GM10266 (cell line): Measurements from ENCODE around the gene CARD11.
"Not testable (repeated sequence)": the region's sequence is repeated elsewhere in the genome, so short reads cannot be mapped to it uniquely, and the experiment has no call there.

Experiments used
- DNase-seq: peaks from one replicate; pipeline ENCODE4 v3.0.0; 2012; ENCODE audit errors: extremely low spot score
- TF ChIP-seq, protein P1 (sequence below): IDR thresholded peaks from 2 replicates; pipeline ENCODE4 v1.5.1; 2012; ENCODE audit warnings: mild to moderate bottlenecking, low read depth; ENCODE audit not compliant: control insufficient read depth, insufficient read depth; ENCODE audit errors: missing control alignments

Gene CARD11

DNA sequence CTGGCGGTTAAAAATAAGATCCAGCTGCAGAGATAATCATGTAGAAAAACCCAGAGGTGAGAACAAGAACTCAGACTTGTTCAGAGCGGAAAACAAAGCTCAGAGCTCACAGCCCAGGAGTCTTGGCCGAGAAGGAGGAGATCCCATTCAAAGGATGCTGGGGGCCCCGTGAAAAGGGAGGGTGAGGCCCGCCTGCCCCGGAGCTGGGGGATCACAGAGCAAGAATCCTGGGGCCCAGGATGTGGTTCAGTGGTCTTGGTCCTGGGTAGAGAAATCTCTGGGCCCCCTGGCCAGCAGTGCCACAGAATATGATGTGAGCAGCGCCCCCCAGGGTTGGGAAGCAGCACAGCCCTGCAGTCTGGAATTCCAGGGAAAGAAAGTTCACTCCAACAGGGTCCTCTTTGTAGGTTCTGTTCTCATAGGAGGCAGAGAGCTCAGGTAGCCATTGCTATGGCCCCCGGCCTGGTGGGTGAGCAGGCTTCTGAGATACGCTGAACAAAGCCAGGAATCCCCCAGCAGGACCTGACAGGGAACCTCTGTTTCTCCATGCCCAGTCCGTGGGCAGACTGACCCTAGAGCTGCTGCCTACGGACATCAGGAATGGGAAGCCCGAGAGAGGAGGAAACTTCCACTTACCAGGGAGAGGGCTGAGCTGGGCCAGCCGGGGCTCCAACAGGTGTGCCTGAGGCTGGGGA lies 121.9 kb downstream of the CARD11 start:
- no peak for DNase-seq
- TF ChIP-seq, protein P1, sequence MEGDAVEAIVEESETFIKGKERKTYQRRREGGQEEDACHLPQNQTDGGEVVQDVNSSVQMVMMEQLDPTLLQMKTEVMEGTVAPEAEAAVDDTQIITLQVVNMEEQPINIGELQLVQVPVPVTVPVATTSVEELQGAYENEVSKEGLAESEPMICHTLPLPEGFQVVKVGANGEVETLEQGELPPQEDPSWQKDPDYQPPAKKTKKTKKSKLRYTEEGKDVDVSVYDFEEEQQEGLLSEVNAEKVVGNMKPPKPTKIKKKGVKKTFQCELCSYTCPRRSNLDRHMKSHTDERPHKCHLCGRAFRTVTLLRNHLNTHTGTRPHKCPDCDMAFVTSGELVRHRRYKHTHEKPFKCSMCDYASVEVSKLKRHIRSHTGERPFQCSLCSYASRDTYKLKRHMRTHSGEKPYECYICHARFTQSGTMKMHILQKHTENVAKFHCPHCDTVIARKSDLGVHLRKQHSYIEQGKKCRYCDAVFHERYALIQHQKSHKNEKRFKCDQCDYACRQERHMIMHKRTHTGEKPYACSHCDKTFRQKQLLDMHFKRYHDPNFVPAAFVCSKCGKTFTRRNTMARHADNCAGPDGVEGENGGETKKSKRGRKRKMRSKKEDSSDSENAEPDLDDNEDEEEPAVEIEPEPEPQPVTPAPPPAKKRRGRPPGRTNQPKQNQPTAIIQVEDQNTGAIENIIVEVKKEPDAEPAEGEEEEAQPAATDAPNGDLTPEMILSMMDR, result no peak

DNA sequence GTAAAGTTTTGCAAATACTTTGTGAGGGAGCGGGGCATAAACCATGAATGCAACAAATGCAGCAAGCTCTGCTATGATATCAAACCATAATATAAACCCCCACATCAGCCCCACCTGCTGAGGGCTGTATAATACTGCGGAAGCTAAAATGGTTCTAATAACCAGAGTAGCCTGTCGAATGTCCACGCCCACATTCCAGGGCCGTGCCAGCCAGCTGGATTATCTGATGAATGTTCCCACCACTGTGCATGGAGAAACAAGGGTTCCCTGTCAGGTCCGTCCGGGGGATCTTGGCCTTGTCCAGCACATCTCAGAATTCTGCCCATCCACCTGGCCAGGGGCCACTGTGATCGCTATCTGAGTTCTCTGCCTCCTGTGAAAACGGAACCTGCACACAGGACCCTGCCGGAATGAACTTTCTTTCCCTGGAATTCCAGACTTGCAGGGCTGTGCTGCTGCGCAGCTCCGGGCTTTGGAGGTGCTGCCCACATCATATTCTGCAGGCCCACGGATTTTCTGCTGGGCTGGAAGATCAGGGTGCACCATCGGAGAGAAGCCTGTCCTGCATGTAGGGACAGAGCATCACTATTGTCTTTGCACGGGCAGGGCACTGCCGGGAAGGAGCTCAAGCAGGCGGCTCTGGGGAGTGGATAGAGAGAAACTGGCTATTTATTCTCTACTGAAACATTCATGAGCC lies 122.6 kb downstream of the CARD11 start:
- DNase-seq, result no peak
- TF ChIP-seq, protein P1, result no peak

DNA sequence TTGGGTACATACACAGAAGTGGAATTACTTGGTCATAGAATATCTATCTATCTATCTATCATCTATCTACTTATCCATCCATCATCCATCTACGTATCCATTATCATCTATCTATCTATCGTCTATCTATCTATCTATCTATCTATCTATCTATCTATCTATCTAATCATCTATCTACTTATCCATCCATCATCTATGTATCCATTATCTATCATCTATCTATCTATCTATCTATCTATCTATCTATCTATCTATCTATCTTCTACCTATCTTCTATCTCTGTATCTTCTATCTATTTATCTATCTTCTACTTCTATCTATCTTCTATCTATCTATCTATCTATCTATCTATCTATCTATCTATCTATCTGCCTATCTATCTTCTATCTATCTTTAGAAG lies 123.2 kb downstream of the CARD11 start:
- DNase-seq, result not testable (repeated sequence)

DNA sequence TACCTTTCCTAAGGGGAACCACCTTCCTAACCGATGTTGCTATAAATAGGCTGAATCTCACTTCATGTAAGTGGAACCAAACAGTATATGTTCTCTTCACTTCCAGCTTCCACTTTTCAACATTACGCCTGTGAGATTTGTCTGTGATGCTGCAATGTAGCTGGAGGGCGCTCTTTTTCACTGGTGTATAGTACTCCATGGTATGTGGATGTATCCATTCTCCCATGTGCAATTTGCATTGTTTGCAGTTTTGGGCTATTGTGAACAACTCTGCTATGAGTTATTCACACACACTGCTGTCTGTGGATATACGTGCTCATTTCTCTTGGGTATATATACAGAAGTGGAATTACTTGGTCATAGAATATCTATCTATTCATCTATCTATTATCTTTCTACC lies 123.6 kb downstream of the CARD11 start:
- TF ChIP-seq, protein P1, result no peak
- DNase-seq, result no peak

DNA sequence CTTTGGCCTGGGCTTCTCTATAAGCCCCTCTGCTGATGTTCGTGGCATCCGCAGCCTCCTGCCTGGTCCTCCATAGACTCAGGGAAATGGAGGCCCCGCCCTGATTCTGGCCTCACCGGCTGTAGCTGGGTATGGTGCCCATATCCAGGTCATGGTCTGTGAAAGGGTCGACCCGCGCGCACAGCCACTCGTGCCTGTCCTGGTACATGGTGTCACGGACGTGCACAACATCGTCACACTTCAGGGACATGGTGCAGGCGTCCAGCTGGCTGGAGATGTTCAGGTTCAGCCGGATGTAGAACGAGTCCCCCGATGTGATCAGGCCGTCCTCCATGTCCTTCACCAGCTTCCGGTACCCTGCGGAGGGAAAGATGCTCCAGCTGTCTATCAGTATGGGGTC lies 124.4 kb downstream of the CARD11 start:
- TF ChIP-seq, protein P1, result no peak

DNA sequence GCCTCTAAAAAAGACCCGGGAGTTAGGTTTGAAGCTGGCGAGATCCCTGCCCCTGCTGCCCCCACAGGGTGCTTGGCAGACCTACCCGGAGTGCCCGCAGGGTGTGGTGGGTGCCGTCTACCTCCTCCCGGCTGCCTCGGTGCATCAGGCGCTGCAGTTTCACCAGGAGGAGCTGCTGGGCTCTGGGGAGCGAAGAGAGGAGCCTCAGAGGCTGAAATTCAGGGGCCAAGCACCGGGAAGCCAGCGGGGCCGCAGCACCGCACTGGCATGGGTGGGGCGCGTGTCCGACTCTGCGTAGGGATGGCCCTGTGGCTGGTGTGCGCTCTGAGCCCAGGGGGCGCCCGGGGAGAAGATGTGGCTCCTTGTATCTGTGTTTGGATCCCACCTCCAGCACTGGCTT lies 125.3 kb downstream of the CARD11 start:
- no peak for DNase-seq
- TF ChIP-seq, protein P1, result no peak

More for the DNA sequence above, 124.4 kb downstream of the CARD11 start:
- DNase-seq, result no peak

DNA sequence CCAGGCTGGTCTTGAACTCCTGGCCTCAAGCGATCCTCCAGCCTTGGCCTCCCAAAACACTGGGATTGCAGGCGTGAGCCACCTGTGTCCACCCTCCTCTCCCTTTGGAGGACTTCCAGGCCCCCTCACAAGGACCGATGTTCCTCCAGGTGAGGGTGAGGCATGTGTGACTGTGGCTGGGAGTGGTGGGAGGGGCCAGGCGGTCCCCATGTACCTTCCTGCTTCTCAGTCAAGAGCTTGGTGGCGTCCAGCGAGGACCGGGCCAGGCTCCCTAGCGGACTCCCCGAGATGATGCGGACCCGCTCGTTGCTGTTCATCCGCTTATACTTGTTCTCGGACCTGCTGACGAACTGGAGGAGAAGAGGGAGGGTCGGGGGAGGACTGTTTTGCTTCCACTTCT lies 128.6 kb downstream of the CARD11 start:
- TF ChIP-seq, protein P1, result no peak
- DNase-seq, result no peak
